Astrocyte (in vitro differentiated cells and primary cell): ENCODE measurements around the gene HSD17B12. TPM values are rescaled to one million over a fixed set of nuclear protein-coding genes. Genes with fewer than 3 reads are reported as not detected.

Source experiments
- DNase-seq: peaks from one replicate; pipeline ENCODE4 v3.0.0-alpha.2; 2010; ENCODE audit warnings: low read depth
- FAIRE-seq: peaks from 2 replicates; lab custom pipeline; 2011; peaks lifted over from hg19 to GRCh38; lab: Jason Lieb, UNC
- H2AFZ ChIP-seq: 2 replicates; pipeline ENCODE4 v1.6.0; 2012; ENCODE audit warnings: low read depth, low read length, inconsistent platforms
- H3K27ac ChIP-seq: 2 replicates; pipeline ENCODE4 v1.5.1; 2011; ENCODE audit warnings: low read depth, low read length, inconsistent platforms
- H3K27me3 ChIP-seq: 2 replicates; pipeline ENCODE4 v1.6.0; 2011; ENCODE audit warnings: low read length, inconsistent platforms; ENCODE audit not compliant: insufficient read depth
- H3K36me3 ChIP-seq: 2 replicates; pipeline ENCODE4 v1.5.1; 2011; ENCODE audit warnings: low read length, inconsistent platforms; ENCODE audit not compliant: insufficient read depth
- H3K4me1 ChIP-seq: 2 replicates; pipeline ENCODE4 v1.5.1; 2011; ENCODE audit warnings: low read length, inconsistent platforms; ENCODE audit not compliant: insufficient read depth
- H3K4me2 ChIP-seq: 2 replicates; pipeline ENCODE4 v1.6.0; 2012; ENCODE audit warnings: low read length, inconsistent platforms
- H3K4me3 ChIP-seq: 2 replicates; pipeline ENCODE4 v1.5.1; 2011; ENCODE audit warnings: low read depth, mild to moderate bottlenecking, low read length, inconsistent platforms; ENCODE audit not compliant: insufficient read depth
- H3K79me2 ChIP-seq: 2 replicates; pipeline ENCODE4 v1.6.0; 2012; ENCODE audit warnings: mild to moderate bottlenecking, low read length, inconsistent platforms; ENCODE audit not compliant: insufficient read depth
- H3K9ac ChIP-seq: 2 replicates; pipeline ENCODE4 v1.6.0; 2012; ENCODE audit warnings: mild to moderate bottlenecking, low read length, inconsistent platforms
- H3K9me3 ChIP-seq: 2 replicates; pipeline ENCODE4 v1.5.1; 2012; ENCODE audit warnings: low read depth, mild to moderate bottlenecking, low read length, inconsistent platforms; ENCODE audit not compliant: insufficient read depth
- H4K20me1 ChIP-seq: 2 replicates; pipeline ENCODE4 v1.6.0; 2012; ENCODE audit warnings: low read length, inconsistent platforms; ENCODE audit not compliant: insufficient read depth
- H3K27ac Mint-ChIP-seq: one replicate; pipeline ENCODE4 v1.8.0; 2021; ENCODE audit warnings: mild to moderate bottlenecking, mixed read lengths; ENCODE audit not compliant: unreplicated experiment
- H3K27me3 Mint-ChIP-seq: one replicate; pipeline ENCODE4 v1.8.0; 2021; ENCODE audit warnings: low read depth, mixed read lengths; ENCODE audit not compliant: unreplicated experiment
- H3K36me3 Mint-ChIP-seq: one replicate; pipeline ENCODE4 v1.8.0; 2021; ENCODE audit warnings: low read depth, mixed read lengths; ENCODE audit not compliant: unreplicated experiment
- H3K4me1 Mint-ChIP-seq: one replicate; pipeline ENCODE4 v1.8.0; 2021; ENCODE audit warnings: low read depth, mixed read lengths; ENCODE audit not compliant: unreplicated experiment
- H3K4me3 Mint-ChIP-seq: one replicate; pipeline ENCODE4 v1.8.0; 2021; ENCODE audit warnings: mild to moderate bottlenecking, moderate library complexity, mixed read lengths; ENCODE audit not compliant: unreplicated experiment
- H3K9me3 Mint-ChIP-seq: one replicate; pipeline ENCODE4 v1.8.0; 2021; ENCODE audit warnings: mild to moderate bottlenecking, mixed read lengths; ENCODE audit not compliant: unreplicated experiment
- CTCF ChIP-seq: IDR thresholded peaks from 2 replicates; pipeline ENCODE4 v1.5.1; 2011; ENCODE audit warnings: low read depth, mild to moderate bottlenecking, inconsistent platforms, low read length, moderate library complexity; ENCODE audit not compliant: insufficient read depth
- EZH2 ChIP-seq: IDR thresholded peaks from 2 replicates; pipeline ENCODE4 v1.6.1; 2012; ENCODE audit warnings: mild to moderate bottlenecking, low read length, inconsistent platforms; ENCODE audit not compliant: insufficient read depth
- total RNA-seq: library from RNA; stranded (reverse); gene quantifications from 2 replicates; pipeline ENCODE4 v1.2.1, GENCODE V29; 2021

The HSD17B12 gene
- total RNA-seq, 1 donor from 2014 or later, result 132 TPM

- Mint-ChIP-seq H3K27me3 (no peaks in the 10 kb centered on the region), H3K9me3 (no peaks in the 10 kb centered on the region), H3K4me3 (peak overlapping the region; percentile 98), H3K4me1 (peaks cover 4% of the 10 kb centered on the region), H3K27ac (peak overlapping the region; percentile 58), H3K36me3 (no peaks in the 10 kb centered on the region)
- H3K9me3 ChIP-seq, result no peaks in the 10 kb centered on the region
- H3K4me1 ChIP-seq, result peaks cover 5% of the 10 kb centered on the region
- peak overlapping the region; percentile 99 for H2AFZ ChIP-seq
- peak overlapping the region; percentile 95 for H3K4me2 ChIP-seq
- H3K9ac ChIP-seq, result peak overlapping the region; percentile 96
- TF ChIP-seq CTCF, result no peak
- no peak for TF ChIP-seq EZH2
- peak overlapping the region; percentile 98 for H3K4me3 ChIP-seq
- FAIRE-seq (peak; percentile 41), DNase-seq (peak; percentile 81)
- no peaks in the 10 kb centered on the region for H4K20me1 ChIP-seq
- peaks cover 10% of the 10 kb centered on the region for H3K27me3 ChIP-seq
- no peaks in the 10 kb centered on the region for H3K36me3 ChIP-seq
- peaks cover 25% of the 10 kb centered on the region for H3K79me2 ChIP-seq
- peak overlapping the region; percentile 89 for H3K27ac ChIP-seq
Observed at GRCh38 chr11:43643898-43644620, 36.5 kb upstream of the HSD17B12 start.

GRCh38 chr11:43644621-43645299 is 35.8 kb upstream of the HSD17B12 start:
- Histone ChIP-seq H3K4me1 (peaks cover 5% of the 10 kb centered on the region), H3K79me2 (peaks cover 25% of the 10 kb centered on the region), H3K36me3 (peaks cover 2% of the 10 kb centered on the region), H3K27ac (peak overlapping the region; percentile 89), H3K27me3 (peaks cover 3% of the 10 kb centered on the region), H3K9me3 (no peaks in the 10 kb centered on the region), H3K9ac (peak overlapping the region; percentile 96), H4K20me1 (no peaks in the 10 kb centered on the region), H2AFZ (peak overlapping the region; percentile 99), H3K4me3 (peak overlapping the region; percentile 98), H3K4me2 (peak overlapping the region; percentile 95)
- Mint-ChIP-seq H3K27me3 (no peaks in the 10 kb centered on the region), H3K9me3 (no peaks in the 10 kb centered on the region), H3K4me3 (peak overlapping the region; percentile 98), H3K27ac (peak overlapping the region; percentile 58), H3K4me1 (peaks cover 4% of the 10 kb centered on the region), H3K36me3 (peaks cover 3% of the 10 kb centered on the region)
- no peak for TF ChIP-seq EZH2
- TF ChIP-seq CTCF, result no peak
- FAIRE-seq (peak; percentile 41), DNase-seq (peak; percentile 0)
